ENCODE measurements around the gene SYNGR3.

The SYNGR3 gene

GRCh38 chr16:2040041-2040786, 50.4 kb downstream of the SYNGR3 start:
- H3K36me3 ChIP-seq (replicated peaks; ENCODE audit: low read depth, low read length), result no peaks in the 10 kb centered on the region
- H3K4me2 ChIP-seq (ENCODE audit: low read length), result no peak overlapping the region
- H3K27ac ChIP-seq (ENCODE audit: low read length), result no peak overlapping the region
- no peak overlapping the region for H2AFZ ChIP-seq (ENCODE audit: low read depth, low read length)
- H3K4me1 ChIP-seq (ENCODE audit: low read length), result peaks cover 13% of the 10 kb centered on the region
- no peak overlapping the region for H3K9ac ChIP-seq (ENCODE audit: low read length)
- no peaks in the 10 kb centered on the region for H4K20me1 ChIP-seq (ENCODE audit: insufficient read depth, low read length)
- no peaks in the 10 kb centered on the region for H3K79me2 ChIP-seq (ENCODE audit: low read length)
- H3K27me3 ChIP-seq (ENCODE audit: low read depth, low read length), result no peaks in the 10 kb centered on the region
- H3K4me3 ChIP-seq (ENCODE audit: low read length), result no peak overlapping the region
- TF ChIP-seq EZH2phosphoT487 (IDR thresholded peaks at IDR 0.05; ENCODE audit: low read depth) (no peak), CTCF (IDR thresholded peaks at IDR 0.05; ENCODE audit: low read depth, low read length) (no peak)
- no peaks in the 10 kb centered on the region for H3K9me3 ChIP-seq (ENCODE audit: insufficient read depth, low read length)

GRCh38 chr16:2040787-2041522, 51.2 kb downstream of the SYNGR3 start:
- no peaks in the 10 kb centered on the region for H3K79me2 ChIP-seq (ENCODE audit: low read length)
- H3K27ac ChIP-seq (ENCODE audit: low read length), result no peak overlapping the region
- H2AFZ ChIP-seq (ENCODE audit: low read depth, low read length), result no peak overlapping the region
- no peaks in the 10 kb centered on the region for H3K9me3 ChIP-seq (ENCODE audit: insufficient read depth, low read length)
- no peaks in the 10 kb centered on the region for H4K20me1 ChIP-seq (ENCODE audit: insufficient read depth, low read length)
- H3K4me2 ChIP-seq (ENCODE audit: low read length), result no peak overlapping the region
- H3K4me1 ChIP-seq (ENCODE audit: low read length), result peaks cover 13% of the 10 kb centered on the region
- H3K9ac ChIP-seq (ENCODE audit: low read length), result no peak overlapping the region
- H3K4me3 ChIP-seq (ENCODE audit: low read length), result no peak overlapping the region
- no peaks in the 10 kb centered on the region for H3K36me3 ChIP-seq (replicated peaks; ENCODE audit: low read depth, low read length)
- no peak for TF ChIP-seq CTCF (IDR thresholded peaks at IDR 0.05; ENCODE audit: low read depth, low read length)
- TF ChIP-seq EZH2phosphoT487 (IDR thresholded peaks at IDR 0.05; ENCODE audit: low read depth), result no peak
- no peaks in the 10 kb centered on the region for H3K27me3 ChIP-seq (ENCODE audit: low read depth, low read length)

GRCh38 chr16:2042171-2042985, 52.6 kb downstream of the SYNGR3 start:
- Histone ChIP-seq H3K79me2 (ENCODE audit: low read length) (peaks cover 7% of the 10 kb centered on the region), H3K4me3 (ENCODE audit: low read length) (no peak overlapping the region), H3K27me3 (ENCODE audit: low read depth, low read length) (no peaks in the 10 kb centered on the region), H3K4me1 (ENCODE audit: low read length) (peaks cover 17% of the 10 kb centered on the region), H3K9me3 (ENCODE audit: insufficient read depth, low read length) (no peaks in the 10 kb centered on the region), H3K4me2 (ENCODE audit: low read length) (no peak overlapping the region), H2AFZ (ENCODE audit: low read depth, low read length) (no peak overlapping the region), H4K20me1 (ENCODE audit: insufficient read depth, low read length) (no peaks in the 10 kb centered on the region), H3K36me3 (replicated peaks; ENCODE audit: low read depth, low read length) (no peaks in the 10 kb centered on the region), H3K27ac (ENCODE audit: low read length) (no peak overlapping the region), H3K9ac (ENCODE audit: low read length) (no peak overlapping the region)
- no peak for TF ChIP-seq CTCF (IDR thresholded peaks at IDR 0.05; ENCODE audit: low read depth, low read length)
- no peak for TF ChIP-seq EZH2phosphoT487 (IDR thresholded peaks at IDR 0.05; ENCODE audit: low read depth)
